ENCODE data around the gene AP2A2. TPM values are rescaled to one million over a fixed set of nuclear protein-coding genes. Genes with fewer than 3 reads are reported as not detected.

Gene AP2A2
- total RNA-seq, 1 donor from 2014 or later: 100 TPM

DNA sequence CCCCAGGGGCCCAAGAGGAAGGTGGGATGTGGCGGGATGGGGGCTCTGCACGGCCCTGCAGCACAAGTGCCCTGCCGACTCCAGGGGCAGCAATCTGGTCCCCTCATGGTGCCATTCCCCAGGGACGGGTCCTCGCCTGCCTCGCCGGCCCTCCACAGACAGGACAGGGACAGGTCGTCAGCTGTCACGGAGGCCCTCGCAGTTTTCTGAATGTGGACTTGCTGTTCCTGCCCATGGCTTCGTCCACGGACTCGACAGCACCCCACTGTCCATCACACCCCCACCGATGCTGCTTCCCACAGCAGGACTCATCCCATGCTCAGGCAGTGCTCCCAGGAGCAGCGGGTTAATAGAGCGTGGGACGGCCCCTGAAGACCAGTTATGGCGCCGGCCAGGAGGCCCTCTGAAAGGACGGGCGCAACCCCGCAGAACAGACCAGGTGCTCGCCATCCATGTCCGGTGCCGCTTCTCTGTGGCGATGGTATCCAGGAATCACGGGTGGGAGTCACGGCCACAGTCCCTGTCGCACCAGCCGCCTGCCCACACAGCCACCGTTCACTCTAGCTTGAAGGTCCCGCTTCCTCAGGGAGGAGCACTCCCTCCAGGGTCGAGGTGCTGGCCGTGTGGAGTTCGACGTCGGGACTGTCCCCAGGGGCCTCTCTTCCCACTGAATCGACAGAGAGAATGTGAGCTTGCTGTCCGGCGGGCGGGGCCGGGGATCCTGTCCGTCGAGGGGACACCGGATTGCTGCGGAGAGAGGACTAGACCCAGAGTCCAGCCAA is 130.5 kb downstream of the AP2A2 start:
- DNase-seq (ENCODE audit: low spot score): no peak

DNA sequence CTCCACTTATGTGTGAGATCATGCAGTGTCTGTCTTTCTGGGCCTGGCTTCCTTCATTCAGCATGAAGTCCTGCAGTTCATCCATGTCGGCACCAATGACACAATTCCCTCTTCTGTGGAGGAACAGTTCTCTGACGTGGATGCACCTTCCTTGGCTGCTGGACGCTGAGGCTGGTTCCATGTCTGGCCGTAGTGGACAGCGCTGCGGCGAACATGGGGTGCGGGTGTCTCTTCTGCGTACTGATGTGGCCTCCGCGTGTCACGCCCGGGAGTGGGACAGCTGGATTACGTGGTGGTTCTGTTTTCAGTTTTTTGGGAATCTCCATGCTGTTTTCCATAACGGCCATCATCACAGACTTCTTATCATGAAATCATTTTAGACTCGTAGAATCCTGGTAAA is 132.1 kb downstream of the AP2A2 start:
- DNase-seq (ENCODE audit: low spot score): no peak

DNA sequence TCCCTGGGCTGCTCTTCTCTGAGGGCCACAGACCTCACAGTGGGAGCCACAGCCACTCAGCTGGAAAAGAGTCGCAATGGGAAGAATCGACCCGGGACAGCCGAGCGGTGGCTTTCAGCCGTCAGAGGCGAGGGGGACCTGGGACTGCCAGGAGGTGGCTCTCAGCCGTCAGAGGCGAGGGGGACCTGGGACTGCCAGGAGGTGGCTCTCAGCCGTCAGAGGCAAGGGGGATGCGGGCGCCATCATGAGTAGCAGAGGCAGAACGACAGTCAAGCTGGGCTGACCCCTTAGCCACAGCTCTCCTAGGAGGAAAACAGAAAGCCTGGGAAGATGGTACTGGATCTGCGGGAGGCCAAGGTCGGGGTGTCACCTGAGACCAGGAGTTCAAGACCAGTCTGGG is 134.1 kb downstream of the AP2A2 start:
- no peak for DNase-seq (ENCODE audit: low spot score)

DNA sequence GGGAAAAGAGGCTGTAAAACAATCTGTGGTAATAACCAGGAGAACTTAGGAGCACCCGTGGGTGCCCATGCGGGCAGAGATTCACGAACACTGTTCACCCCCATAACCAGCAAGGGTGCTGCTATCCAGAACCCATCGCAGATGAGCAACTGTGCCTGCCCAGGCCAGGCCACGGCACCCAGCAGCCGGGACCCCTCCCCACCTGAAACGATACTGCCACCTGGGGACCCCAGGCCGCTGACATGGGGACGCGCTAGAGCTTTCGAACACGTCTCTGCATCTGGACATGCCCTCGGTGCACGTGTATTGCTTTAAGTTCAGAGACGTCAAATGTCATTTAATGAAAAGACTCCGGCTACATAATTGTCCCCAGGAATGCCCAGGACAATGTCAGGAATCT is 134.7 kb downstream of the AP2A2 start:
- no peak for DNase-seq (ENCODE audit: low spot score)

DNA sequence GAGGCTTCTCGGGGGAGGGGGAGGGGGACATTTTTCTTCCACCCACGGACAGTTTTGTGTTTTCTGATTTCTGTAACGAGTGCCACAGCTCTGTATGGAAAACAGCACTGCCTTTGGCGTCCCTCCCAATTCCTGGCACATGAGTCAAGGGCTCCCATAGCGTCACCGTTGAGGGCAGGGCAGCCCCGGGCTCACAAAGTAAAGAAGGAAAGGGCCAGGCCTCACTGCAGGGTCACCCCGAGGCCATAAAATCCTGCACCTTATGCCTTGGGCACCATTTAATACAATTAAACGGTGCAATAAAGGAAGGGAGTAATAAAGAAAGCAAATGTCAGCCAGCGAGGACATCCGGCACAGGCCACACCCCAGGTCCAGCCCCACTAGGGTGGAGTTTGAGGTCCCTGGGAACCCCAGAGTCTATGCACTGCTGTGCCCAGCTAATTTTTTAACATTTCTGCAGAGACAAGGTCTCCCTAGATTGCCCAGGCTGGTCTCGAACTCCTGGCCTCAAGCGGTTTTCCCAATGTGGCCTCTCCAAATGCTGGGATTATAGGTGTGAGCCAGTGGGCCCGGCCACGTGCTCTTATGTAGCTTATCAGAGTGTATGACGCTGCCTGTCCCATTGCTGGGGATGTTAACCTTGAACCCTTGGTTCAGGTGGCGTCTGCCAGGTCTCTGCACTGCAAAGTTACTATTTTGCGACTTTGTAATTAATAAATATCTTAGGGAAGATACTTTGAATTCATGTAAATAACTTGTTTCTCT is 135.4 kb downstream of the AP2A2 start:
- DNase-seq (ENCODE audit: low spot score): no peak

Other genes starting within 250 kb of the AP2A2 start
- gene DEAF1, start 230.6 kb upstream of the AP2A2 start, total RNA-seq: 36.9 TPM
- 32.5 TPM for gene TMEM80, start 230.1 kb upstream of the AP2A2 start, total RNA-seq
- gene EPS8L2, start 219.6 kb upstream of the AP2A2 start, total RNA-seq: 156 TPM
- gene TALDO1, start 178.4 kb upstream of the AP2A2 start, total RNA-seq: 172 TPM
- 82.5 TPM for gene GATD1, start 148.4 kb upstream of the AP2A2 start, total RNA-seq
- gene CEND1, start 135.8 kb upstream of the AP2A2 start, total RNA-seq: 0.23 TPM
- gene SLC25A22, start 127.6 kb upstream of the AP2A2 start, total RNA-seq: 28.4 TPM
- 20.6 TPM for gene PIDD1, start 120.6 kb upstream of the AP2A2 start, total RNA-seq
- gene RPLP2, start 115.9 kb upstream of the AP2A2 start, total RNA-seq: 2,024 TPM
- gene PNPLA2, start 107.0 kb upstream of the AP2A2 start, total RNA-seq: 118 TPM
- gene CRACR2B, start 98.0 kb upstream of the AP2A2 start, total RNA-seq: 45.8 TPM
- gene CD151, start 92.9 kb upstream of the AP2A2 start, total RNA-seq: 241 TPM
- 112 TPM for gene POLR2L, start 83.3 kb upstream of the AP2A2 start, total RNA-seq
- 47.2 TPM for gene TSPAN4, start 83.0 kb upstream of the AP2A2 start, total RNA-seq
- gene CHID1, start 15.1 kb upstream of the AP2A2 start, total RNA-seq: 116 TPM
- gene MUC6, start 110.8 kb downstream of the AP2A2 start, total RNA-seq: not detected
- 0.39 TPM for gene MUC2, start 149.0 kb downstream of the AP2A2 start, total RNA-seq
- gene MUC5AC, start 232.1 kb downstream of the AP2A2 start, total RNA-seq: not detected